MM.1S (cell line): ENCODE data around the gene CPAMD8.

ENCODE experiments used
- EZH2 ChIP-seq: fragments of 300-600 bp; sonication (generic); optimal IDR thresholded peaks from 2 replicates; pipeline ENCODE3; 2017; ENCODE audit warnings: low read depth, mild to moderate bottlenecking, antibody characterized with exemption, low read length, mixed read lengths
- EZH2phosphoT487 ChIP-seq: fragments of 300-600 bp; sonication (generic); IDR thresholded peaks from 2 replicates; pipeline ENCODE4 v1.6.1; 2018; ENCODE audit warnings: antibody characterized with exemption, low read length
- TF ChIP-seq, protein P1 (sequence below): fragments of 300-600 bp; sonication (generic); IDR thresholded peaks from 2 replicates; pipeline ENCODE4 v1.5.1; 2016; ENCODE audit warnings: antibody characterized with exemption, low read length, mixed read lengths

- TF ChIP-seq, protein P1, sequence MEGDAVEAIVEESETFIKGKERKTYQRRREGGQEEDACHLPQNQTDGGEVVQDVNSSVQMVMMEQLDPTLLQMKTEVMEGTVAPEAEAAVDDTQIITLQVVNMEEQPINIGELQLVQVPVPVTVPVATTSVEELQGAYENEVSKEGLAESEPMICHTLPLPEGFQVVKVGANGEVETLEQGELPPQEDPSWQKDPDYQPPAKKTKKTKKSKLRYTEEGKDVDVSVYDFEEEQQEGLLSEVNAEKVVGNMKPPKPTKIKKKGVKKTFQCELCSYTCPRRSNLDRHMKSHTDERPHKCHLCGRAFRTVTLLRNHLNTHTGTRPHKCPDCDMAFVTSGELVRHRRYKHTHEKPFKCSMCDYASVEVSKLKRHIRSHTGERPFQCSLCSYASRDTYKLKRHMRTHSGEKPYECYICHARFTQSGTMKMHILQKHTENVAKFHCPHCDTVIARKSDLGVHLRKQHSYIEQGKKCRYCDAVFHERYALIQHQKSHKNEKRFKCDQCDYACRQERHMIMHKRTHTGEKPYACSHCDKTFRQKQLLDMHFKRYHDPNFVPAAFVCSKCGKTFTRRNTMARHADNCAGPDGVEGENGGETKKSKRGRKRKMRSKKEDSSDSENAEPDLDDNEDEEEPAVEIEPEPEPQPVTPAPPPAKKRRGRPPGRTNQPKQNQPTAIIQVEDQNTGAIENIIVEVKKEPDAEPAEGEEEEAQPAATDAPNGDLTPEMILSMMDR = no peak
- TF ChIP-seq EZH2 = no peak
- no peak for TF ChIP-seq EZH2phosphoT487
Observed at GRCh38 chr19:16922592-16922934, 104.0 kb downstream of the CPAMD8 start.
